HAP-1 (cell line): ENCODE data around the gene ARHGAP42.

Source experiments
- DNase-seq, 2 experiments: peaks; one replicate each; pipeline ENCODE4 v3.0.0-alpha.2; 2016 to 2020; ENCODE audit warnings: low spot score in 2 of 2
- H3K27me3 ChIP-seq: fragments of 250-450 bp; sonication (Bioruptor Pico); 2 replicates; pipeline ENCODE4 v1.5.1; 2020; ENCODE audit warnings: low read depth, mild to moderate bottlenecking, moderate library complexity
- H3K36me3 ChIP-seq: fragments of 250-450 bp; sonication (Bioruptor Pico); replicated peaks from 2 replicates; pipeline ENCODE4 v1.5.1; 2020; ENCODE audit warnings: mild to moderate bottlenecking
- H3K4me1 ChIP-seq: fragments of 250-450 bp; sonication (Bioruptor Pico); 2 replicates; pipeline ENCODE4 v1.5.1; 2020; ENCODE audit warnings: mild to moderate bottlenecking
- H3K4me3 ChIP-seq: fragments of 250-450 bp; sonication (Bioruptor Pico); 2 replicates; pipeline ENCODE4 v1.5.1; 2020; ENCODE audit warnings: mild to moderate bottlenecking, moderate library complexity
- H3K9me3 ChIP-seq: fragments of 250-450 bp; sonication (Bioruptor Pico); 2 replicates; pipeline ENCODE4 v1.5.1; 2020; ENCODE audit warnings: mild to moderate bottlenecking, moderate library complexity
- in situ Hi-C: fragments of 300-500 bp; cut with MboI; formaldehyde crosslinking; loops from 3 replicates; pipeline ENCODE4 v1.14.3; 2020; ENCODE audit warnings: low sequenced_read_pairs, inconsistent platforms, mixed read lengths

ARHGAP42 gene

DNA sequence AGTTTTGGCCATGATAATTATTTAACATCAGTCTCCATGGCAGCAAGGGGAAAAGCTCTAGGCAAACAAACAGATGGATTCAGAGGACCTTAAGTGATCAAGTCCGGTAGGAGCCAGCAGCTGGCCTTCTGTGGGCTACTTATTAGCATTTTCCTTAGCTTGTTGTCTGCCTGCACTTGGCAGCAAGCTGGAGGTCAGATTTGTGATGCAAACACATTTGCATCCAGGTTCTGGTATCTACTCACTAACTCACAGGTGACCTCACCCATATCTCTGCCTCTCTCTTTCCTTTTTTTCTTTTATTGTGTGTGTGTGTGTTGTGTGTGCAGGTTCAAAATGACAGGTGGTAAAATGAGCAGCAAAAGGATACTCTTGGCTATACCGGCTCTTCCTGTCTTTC is 32.3 kb downstream of the ARHGAP42 start:
- H3K4me1 ChIP-seq: no peaks in the 10 kb centered on the region
- no peak for DNase-seq
- no peak overlapping the region for H3K4me3 ChIP-seq
- H3K36me3 ChIP-seq: no peaks in the 10 kb centered on the region
- no peaks in the 10 kb centered on the region for H3K9me3 ChIP-seq
- no peaks in the 10 kb centered on the region for H3K27me3 ChIP-seq
- in situ Hi-C loops: no loop called here

DNA sequence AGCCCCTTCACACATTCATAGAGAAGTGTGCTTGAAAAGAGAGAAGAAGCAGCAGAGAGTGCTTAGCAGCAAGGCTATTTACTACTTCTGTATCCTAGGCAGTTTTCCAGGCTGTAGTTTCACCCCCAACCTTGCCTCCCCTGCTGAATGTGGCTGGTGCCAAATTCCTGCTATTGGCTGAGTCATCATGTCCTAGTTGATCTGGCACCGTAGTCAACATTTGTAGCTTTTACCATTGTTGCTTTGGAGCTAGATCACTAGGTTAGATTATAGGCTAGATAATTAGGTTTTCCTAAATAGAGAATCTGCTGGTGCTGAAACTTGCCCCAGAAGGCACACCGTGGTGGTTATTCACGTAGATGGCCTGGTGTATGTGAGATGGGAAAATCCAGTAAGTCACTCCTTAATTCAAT is 32.7 kb downstream of the ARHGAP42 start:
- in situ Hi-C loops: no loop called here
- DNase-seq: no peak
- Histone ChIP-seq H3K4me1 (no peaks in the 10 kb centered on the region), H3K27me3 (no peaks in the 10 kb centered on the region), H3K36me3 (no peaks in the 10 kb centered on the region), H3K4me3 (no peak overlapping the region), H3K9me3 (no peaks in the 10 kb centered on the region)

DNA sequence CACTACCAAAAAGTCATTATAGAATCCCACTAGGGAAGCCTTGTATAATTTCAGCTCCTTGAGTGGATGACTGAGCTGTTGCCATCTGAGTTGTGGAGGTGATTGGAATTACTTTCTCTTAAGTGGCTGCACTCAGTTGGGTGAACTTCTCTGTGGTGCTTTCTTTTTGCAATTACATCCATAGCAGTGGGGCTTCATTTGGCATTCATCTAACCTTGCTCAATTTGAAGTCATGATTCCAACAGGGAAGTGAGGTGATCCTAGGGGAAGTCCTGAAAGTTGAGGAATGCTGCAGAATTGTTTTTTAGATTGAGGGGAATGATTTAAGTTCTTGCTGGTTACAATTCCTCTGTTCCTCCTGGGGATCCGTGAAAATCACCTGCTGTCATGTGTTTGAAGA is 39.6 kb downstream of the ARHGAP42 start:
- Histone ChIP-seq H3K36me3 (no peaks in the 10 kb centered on the region), H3K27me3 (no peaks in the 10 kb centered on the region), H3K4me3 (no peak overlapping the region), H3K4me1 (no peaks in the 10 kb centered on the region), H3K9me3 (no peaks in the 10 kb centered on the region)
- no peak for DNase-seq
- in situ Hi-C loops: no loop called here

DNA sequence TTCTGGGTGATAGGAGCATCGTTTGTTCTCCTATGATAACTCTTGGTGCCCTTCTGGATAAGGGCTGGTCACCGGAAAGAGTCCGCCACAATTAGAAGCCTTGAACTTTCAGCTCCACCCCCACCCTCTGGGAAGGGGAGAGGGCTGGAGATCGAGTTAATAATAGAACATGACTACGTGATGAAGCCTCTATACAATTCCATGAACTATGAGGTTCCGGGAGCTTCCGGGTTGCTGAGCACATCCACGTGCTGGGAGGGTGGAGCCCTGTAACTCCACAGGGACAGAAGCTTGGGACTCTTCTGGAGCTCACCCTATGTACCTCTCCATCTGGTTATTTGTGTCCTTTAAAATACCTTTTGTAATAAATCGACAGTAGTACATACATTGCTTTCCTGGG is 40.3 kb downstream of the ARHGAP42 start:
- H3K4me3 ChIP-seq: no peak overlapping the region
- in situ Hi-C loops: no loop called here
- H3K36me3 ChIP-seq: no peaks in the 10 kb centered on the region
- no peak for DNase-seq
- H3K9me3 ChIP-seq: no peaks in the 10 kb centered on the region
- H3K27me3 ChIP-seq: no peaks in the 10 kb centered on the region
- H3K4me1 ChIP-seq: no peaks in the 10 kb centered on the region

DNA sequence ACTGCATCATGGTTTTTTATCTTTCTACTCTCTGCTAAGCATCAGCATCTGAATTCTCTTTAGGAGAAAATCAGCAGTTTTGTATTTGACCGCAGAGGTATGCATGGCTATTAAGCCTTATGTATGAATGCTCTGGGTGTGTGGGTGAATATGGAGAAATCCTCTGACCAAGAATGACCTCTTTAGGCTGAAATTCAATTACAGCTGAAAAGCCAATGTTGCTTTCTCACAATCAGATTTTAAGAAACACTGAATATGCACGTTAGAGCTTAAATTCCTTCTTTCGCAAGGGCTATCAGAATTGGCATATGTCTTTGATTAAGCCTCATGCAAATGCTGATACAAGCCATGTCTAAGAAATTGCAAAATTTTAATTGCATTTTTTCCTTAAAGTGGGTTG is 43.2 kb downstream of the ARHGAP42 start:
- no peaks in the 10 kb centered on the region for H3K36me3 ChIP-seq
- no peak for DNase-seq
- H3K27me3 ChIP-seq: no peaks in the 10 kb centered on the region
- in situ Hi-C loops: no loop called here
- no peak overlapping the region for H3K4me3 ChIP-seq
- no peaks in the 10 kb centered on the region for H3K4me1 ChIP-seq
- no peaks in the 10 kb centered on the region for H3K9me3 ChIP-seq

DNA sequence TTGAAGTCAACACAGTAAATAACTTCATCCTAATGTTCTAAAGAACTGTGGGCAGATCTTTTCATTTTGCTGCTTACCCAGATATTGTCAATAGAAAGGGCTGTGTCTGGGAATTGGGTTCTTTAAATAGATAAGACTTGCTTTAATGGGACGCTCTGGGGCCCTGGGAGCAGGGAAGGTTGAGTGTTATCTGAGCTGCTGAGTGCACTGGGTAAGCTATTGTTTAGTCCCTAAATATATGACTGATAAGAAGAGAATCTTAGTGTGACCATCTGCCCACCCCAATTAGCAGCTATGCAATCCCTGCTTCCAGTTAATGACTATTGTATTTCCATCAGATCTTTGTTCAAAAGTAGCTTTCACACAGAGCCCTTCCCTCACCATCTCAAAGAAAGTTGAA is 44.4 kb downstream of the ARHGAP42 start:
- no peak for DNase-seq
- in situ Hi-C loops: no loop called here
- H3K4me3 ChIP-seq: no peak overlapping the region
- H3K27me3 ChIP-seq: no peaks in the 10 kb centered on the region
- no peaks in the 10 kb centered on the region for H3K36me3 ChIP-seq
- H3K9me3 ChIP-seq: no peaks in the 10 kb centered on the region
- H3K4me1 ChIP-seq: no peaks in the 10 kb centered on the region

DNA sequence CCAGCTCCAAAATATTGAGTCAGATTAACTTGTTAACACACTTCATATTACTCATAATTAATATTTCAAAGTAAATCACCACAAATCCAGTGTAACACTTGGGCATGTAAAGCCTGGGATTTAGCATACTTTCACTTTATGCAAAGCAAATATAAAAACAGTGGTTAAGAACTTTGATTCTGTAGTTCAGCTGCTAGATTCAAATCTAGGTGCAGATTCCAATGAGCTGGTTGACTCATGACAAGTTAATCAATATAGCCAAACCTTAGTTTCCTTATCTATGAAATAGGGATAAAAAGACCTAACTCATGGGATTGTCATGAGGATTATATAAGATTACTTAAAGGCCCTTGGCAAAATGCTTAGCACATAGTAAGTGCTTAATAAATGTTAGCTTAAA is 45.9 kb downstream of the ARHGAP42 start:
- H3K4me3 ChIP-seq: no peak overlapping the region
- H3K27me3 ChIP-seq: no peaks in the 10 kb centered on the region
- no peaks in the 10 kb centered on the region for H3K4me1 ChIP-seq
- DNase-seq: no peak
- no peaks in the 10 kb centered on the region for H3K9me3 ChIP-seq
- in situ Hi-C loops: no loop called here
- no peaks in the 10 kb centered on the region for H3K36me3 ChIP-seq

DNA sequence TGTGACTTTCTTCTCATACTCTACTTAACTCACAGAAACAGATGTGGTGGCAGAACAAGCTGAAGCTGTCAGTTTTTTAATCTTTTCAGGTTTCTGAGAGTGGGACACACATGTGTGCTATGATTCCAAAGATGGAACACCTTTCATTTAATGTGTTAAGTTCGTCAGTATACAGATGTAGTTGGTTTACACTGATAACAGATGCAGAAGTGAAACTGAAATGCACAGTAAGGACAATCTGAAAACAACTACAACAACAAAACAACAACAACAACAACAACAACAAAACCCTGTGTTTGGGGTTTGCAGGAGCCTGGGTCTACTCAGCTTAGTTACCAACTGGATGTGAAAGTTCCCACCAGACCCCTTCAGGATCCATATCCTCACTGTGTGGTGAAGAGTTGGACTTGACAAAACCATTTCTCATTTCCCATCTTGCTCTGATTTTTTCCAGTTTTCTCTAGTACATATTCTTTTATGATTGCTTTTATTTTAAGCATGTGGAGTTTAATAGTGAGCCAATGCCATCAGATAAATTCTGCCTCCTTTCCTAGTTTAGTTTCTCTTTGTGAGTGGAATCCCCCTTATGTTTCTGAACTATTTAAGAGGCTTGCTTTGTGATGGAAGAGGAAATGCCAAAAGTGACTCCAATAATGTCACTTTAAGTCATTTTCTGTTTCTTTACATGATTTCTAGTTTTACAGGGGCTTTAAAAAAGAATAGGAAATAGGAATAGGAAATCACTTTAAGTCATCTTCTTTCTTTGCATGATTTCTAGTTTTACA is 47.8 kb downstream of the ARHGAP42 start:
- no peak for DNase-seq
- H3K4me1 ChIP-seq: no peaks in the 10 kb centered on the region; the same call in 1 of the 2 replicates
- no peaks in the 10 kb centered on the region for H3K9me3 ChIP-seq
- peaks cover 11% of the 10 kb centered on the region for H3K27me3 ChIP-seq
- no peak overlapping the region for H3K4me3 ChIP-seq
- H3K36me3 ChIP-seq: no peaks in the 10 kb centered on the region
- in situ Hi-C loops: no loop called here

DNA sequence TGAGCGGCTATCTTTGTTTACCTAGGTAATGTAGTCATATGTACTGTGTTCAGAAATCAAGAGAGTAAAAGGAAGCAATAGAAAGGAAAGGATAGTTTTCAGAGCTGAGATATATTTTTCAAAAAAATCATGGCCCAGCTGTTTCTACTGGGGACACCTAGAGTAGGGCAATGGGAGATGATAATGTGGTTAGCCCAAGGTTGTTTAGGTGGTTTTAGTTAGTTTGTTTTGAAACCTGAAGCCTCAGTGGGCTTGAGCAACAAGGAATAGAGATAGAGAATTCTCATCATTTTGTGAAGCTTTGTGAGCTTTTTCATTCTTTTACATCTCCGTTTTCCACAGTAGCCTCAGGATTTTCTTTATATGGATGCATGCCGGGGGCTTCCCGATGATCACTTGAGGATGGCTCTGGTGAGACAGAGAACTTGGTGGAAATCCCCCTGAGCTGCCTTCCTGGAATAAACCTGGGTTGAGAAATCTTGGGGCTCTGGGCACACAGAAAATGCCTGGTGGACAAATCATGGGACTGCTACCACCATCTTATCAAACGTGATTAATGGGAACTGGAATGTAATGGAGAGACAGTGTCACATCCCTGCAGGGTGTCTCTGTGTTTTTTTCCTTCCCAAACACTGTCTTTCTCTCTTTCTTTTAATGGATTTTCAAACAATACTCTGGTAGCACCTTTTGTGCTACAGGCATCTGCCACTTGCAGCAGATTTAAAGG is 49.0 kb downstream of the ARHGAP42 start:
- no peaks in the 10 kb centered on the region for H3K36me3 ChIP-seq
- no peaks in the 10 kb centered on the region for H3K9me3 ChIP-seq
- DNase-seq: no peak
- no peak overlapping the region for H3K4me3 ChIP-seq
- peaks cover 21% of the 10 kb centered on the region for H3K27me3 ChIP-seq
- no peaks in the 10 kb centered on the region; the same call in 1 of the 2 replicates for H3K4me1 ChIP-seq
- in situ Hi-C loops: no loop called here

DNA sequence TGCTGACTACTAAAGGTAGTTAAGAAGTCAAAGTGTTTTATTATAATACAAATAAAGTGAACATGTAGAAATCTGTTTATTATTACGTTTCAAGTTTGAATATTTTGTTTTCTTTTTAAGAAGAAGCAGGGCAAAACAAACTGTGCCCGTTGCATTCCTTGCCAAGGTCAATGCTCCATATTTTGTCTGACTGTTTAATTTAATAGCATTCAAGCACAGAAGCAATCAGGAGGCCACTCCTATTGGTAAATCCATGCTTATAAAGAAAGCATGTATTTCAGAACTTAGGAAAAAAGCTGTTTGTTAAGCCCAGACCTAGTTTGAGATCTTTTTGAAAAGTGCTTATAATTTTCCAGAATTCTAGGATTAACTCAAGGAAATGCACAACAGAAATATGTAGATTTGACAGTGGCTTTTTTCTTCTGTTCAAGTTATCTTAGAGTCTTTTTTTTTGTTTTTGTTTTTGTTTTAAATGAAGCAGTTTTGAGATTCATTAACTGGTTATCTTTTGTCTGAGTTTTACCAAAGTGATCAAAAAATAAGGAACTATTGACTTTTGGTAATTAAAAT is 51.7 kb downstream of the ARHGAP42 start:
- Histone ChIP-seq H3K4me3 (no peak overlapping the region), H3K9me3 (no peaks in the 10 kb centered on the region), H3K4me1 (peaks cover 4% of the 10 kb centered on the region; the same call in 1 of the 2 replicates), H3K27me3 (peaks cover 29% of the 10 kb centered on the region), H3K36me3 (no peaks in the 10 kb centered on the region)
- in situ Hi-C loops: no loop called here
- DNase-seq: no peak

DNA sequence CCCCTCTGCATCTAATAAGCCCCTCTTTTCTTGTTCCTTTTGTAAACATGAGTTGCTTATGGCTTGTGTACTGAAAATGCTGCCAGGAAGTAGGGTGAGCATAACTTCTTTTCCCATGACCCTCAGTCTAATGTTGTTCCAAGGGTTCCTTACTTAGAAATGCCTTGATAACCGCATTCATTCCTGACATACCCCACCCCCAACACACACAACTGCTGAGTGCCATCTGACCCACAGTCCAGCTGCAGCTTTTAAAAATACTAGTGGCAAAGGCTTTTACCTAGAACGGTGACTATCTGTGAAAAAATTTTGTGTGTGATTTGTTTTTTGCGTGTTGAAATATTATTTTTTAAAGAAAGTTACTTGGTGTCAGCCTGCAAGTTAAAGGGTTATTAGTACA is 52.6 kb downstream of the ARHGAP42 start:
- H3K27me3 ChIP-seq: peaks cover 34% of the 10 kb centered on the region
- H3K9me3 ChIP-seq: peaks cover 5% of the 10 kb centered on the region
- in situ Hi-C loops: no loop called here
- H3K36me3 ChIP-seq: no peaks in the 10 kb centered on the region
- peaks cover 4% of the 10 kb centered on the region; the same call in 1 of the 2 replicates for H3K4me1 ChIP-seq
- no peak overlapping the region for H3K4me3 ChIP-seq
- DNase-seq: no peak

DNA sequence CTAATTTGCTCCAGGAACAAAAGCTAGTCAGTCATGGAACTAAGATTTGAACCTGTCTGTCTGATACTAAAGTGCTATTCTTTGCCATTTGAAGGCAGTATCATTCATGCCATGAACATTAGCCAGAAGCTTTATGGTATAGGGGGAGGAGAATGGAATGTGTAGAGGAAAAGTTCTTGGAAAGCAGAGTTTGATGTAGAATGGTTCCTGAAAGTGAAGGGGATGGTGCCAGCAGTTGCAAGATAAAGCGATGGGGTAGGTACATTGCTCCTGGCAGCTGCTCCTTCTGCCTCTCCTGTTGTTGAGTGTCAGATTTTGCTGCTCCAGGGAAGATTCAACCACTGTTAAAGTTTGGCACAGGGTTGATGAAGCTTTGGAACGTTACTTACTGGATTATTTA is 53.4 kb downstream of the ARHGAP42 start:
- Histone ChIP-seq H3K27me3 (peaks cover 40% of the 10 kb centered on the region), H3K36me3 (no peaks in the 10 kb centered on the region), H3K9me3 (peaks cover 6% of the 10 kb centered on the region), H3K4me1 (peaks cover 4% of the 10 kb centered on the region; the same call in 1 of the 2 replicates), H3K4me3 (no peak overlapping the region)
- DNase-seq: no peak
- in situ Hi-C loops: no loop called here

DNA sequence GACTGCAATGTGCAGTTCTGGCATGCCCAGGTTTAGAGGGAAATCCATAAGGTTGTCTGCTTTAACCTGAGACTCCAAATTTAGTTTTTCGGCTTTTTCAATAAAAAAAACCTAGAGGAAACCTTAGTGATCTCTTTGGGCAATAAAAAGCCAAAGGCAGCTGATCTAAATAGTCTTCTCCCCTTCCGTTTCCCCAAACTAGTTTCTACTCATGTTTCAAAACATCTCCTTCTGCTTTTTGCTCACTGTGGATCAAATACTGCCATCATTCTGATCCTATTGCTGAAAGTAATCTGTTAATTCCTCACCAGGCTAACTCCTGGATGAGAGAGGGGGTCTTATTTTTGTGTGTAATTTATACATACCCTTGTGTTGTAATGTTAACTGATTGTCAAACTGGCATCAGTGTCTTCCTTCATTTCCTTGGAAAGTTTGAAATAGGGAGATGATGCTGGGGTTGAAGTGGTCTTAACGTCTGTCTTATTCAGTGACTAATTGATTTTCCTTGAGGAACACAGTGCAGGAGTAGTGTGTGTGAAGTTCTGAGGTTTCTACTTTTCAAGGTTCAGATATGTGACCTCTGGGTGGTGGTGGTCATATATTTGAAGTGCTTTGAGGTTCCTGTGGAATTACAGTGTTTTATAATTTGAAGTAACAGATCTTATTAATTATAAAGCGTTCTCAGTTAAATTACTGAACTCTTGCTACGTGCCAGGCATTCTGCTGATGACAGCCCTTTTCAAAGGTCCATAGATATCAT is 55.0 kb downstream of the ARHGAP42 start:
- in situ Hi-C loops: no loop called here
- H3K4me3 ChIP-seq: no peak overlapping the region
- no peak for DNase-seq
- H3K4me1 ChIP-seq: peaks cover 4% of the 10 kb centered on the region; the same call in 1 of the 2 replicates
- H3K9me3 ChIP-seq: peaks cover 6% of the 10 kb centered on the region
- H3K36me3 ChIP-seq: no peaks in the 10 kb centered on the region
- peaks cover 40% of the 10 kb centered on the region for H3K27me3 ChIP-seq
